HEK293 (cell line): Measurements from ENCODE around the gene LIMK2.

Experiments used
- EGR2 ChIP-seq: fragments of 450-650 bp; formaldehyde crosslinking; IDR thresholded peaks from 2 replicates; pipeline ENCODE4 v1.5.1; 2016; ENCODE audit warnings: low read depth, missing biosample characterization, missing genetic modification characterization
- FEZF1 ChIP-seq: fragments of 450-650 bp; formaldehyde crosslinking; IDR thresholded peaks from 2 replicates; pipeline ENCODE4 v1.5.1; 2016; ENCODE audit warnings: missing biosample characterization, missing genetic modification characterization
- KLF16 ChIP-seq: fragments of 450-650 bp; formaldehyde crosslinking; IDR thresholded peaks from 2 replicates; pipeline ENCODE4 v1.5.1; 2017; ENCODE audit warnings: missing biosample characterization, missing genetic modification characterization
- KLF9 ChIP-seq: fragments of 450-650 bp; formaldehyde crosslinking; IDR thresholded peaks from 2 replicates; pipeline ENCODE4 v1.5.1; 2016; ENCODE audit warnings: missing biosample characterization, missing genetic modification characterization, low read depth
- OSR2 ChIP-seq: fragments of 450-650 bp; formaldehyde crosslinking; IDR thresholded peaks from 2 replicates; pipeline ENCODE4 v1.5.1; 2016; ENCODE audit warnings: missing biosample characterization, missing genetic modification characterization
- PRDM1 ChIP-seq: fragments of 450-650 bp; formaldehyde crosslinking; IDR thresholded peaks from 2 replicates; pipeline ENCODE4; 2016; ENCODE audit warnings: missing biosample characterization, missing genetic modification characterization
- SP7 ChIP-seq: fragments of 450-650 bp; formaldehyde crosslinking; IDR thresholded peaks from 2 replicates; pipeline ENCODE4 v1.5.1; 2016; ENCODE audit warnings: missing biosample characterization, missing genetic modification characterization
- YY2 ChIP-seq: fragments of 450-650 bp; formaldehyde crosslinking; IDR thresholded peaks from 2 replicates; pipeline ENCODE4 v1.5.1; 2016; ENCODE audit warnings: missing biosample characterization, missing genetic modification characterization
- ZBTB1 ChIP-seq: fragments of 450-650 bp; formaldehyde crosslinking; IDR thresholded peaks from 2 replicates; pipeline ENCODE4 v1.5.1; 2016; ENCODE audit warnings: missing biosample characterization, missing genetic modification characterization
- ZBTB11 ChIP-seq: fragments of 450-650 bp; formaldehyde crosslinking; conservative IDR thresholded peaks from 2 replicates; pipeline ENCODE4 v1.5.1; 2016; ENCODE audit warnings: low read depth, missing biosample characterization, missing genetic modification characterization
- ZFP69B ChIP-seq: fragments of 450-650 bp; formaldehyde crosslinking; IDR thresholded peaks from 2 replicates; pipeline ENCODE4 v1.5.1; 2016; ENCODE audit warnings: missing biosample characterization, missing genetic modification characterization
- ZIC2 ChIP-seq: fragments of 450-650 bp; formaldehyde crosslinking; IDR thresholded peaks from 2 replicates; pipeline ENCODE4 v1.5.1; 2016; ENCODE audit warnings: missing biosample characterization, missing genetic modification characterization
- ZNF112 ChIP-seq: fragments of 450-650 bp; formaldehyde crosslinking; IDR thresholded peaks from 2 replicates; pipeline ENCODE4 v1.5.0; 2017; ENCODE audit warnings: missing biosample characterization, missing genetic modification characterization
- ZNF148 ChIP-seq: fragments of 450-650 bp; formaldehyde crosslinking; IDR thresholded peaks from 2 replicates; pipeline ENCODE4 v1.5.0; 2017; ENCODE audit warnings: missing biosample characterization, missing genetic modification characterization, borderline replicate concordance
- ZNF169 ChIP-seq: fragments of 450-650 bp; formaldehyde crosslinking; IDR thresholded peaks from 2 replicates; pipeline ENCODE4 v1.5.1; 2016; ENCODE audit warnings: missing biosample characterization, missing genetic modification characterization
- ZNF221 ChIP-seq: fragments of 450-650 bp; formaldehyde crosslinking; IDR thresholded peaks from 2 replicates; pipeline ENCODE4 v1.5.1; 2017; ENCODE audit warnings: missing biosample characterization, missing genetic modification characterization, borderline replicate concordance
- ZNF24 ChIP-seq: fragments of 450-650 bp; formaldehyde crosslinking; IDR thresholded peaks from 2 replicates; pipeline ENCODE4 v1.5.1; 2016; ENCODE audit warnings: missing biosample characterization, missing genetic modification characterization
- ZNF280C ChIP-seq: fragments of 450-650 bp; formaldehyde crosslinking; IDR thresholded peaks from 2 replicates; pipeline ENCODE4 v1.5.1; 2016; ENCODE audit warnings: missing biosample characterization, missing genetic modification characterization
- ZNF341 ChIP-seq: fragments of 450-650 bp; formaldehyde crosslinking; IDR thresholded peaks from 2 replicates; pipeline ENCODE4; 2016; ENCODE audit warnings: low read depth, missing biosample characterization, missing genetic modification characterization
- ZNF416 ChIP-seq: fragments of 450-650 bp; formaldehyde crosslinking; IDR thresholded peaks from 2 replicates; pipeline ENCODE4 v1.5.1; 2016; ENCODE audit warnings: missing biosample characterization, missing genetic modification characterization
- ZNF48 ChIP-seq: fragments of 450-650 bp; formaldehyde crosslinking; IDR thresholded peaks from 2 replicates; pipeline ENCODE4 v1.5.1; 2016; ENCODE audit warnings: missing biosample characterization, missing genetic modification characterization
- ZNF521 ChIP-seq: fragments of 450-650 bp; formaldehyde crosslinking; IDR thresholded peaks from 2 replicates; pipeline ENCODE4 v1.5.1; 2017; ENCODE audit warnings: missing biosample characterization, mild to moderate bottlenecking, missing genetic modification characterization
- ZNF561 ChIP-seq: fragments of 450-650 bp; IDR thresholded peaks from 2 replicates; pipeline ENCODE4 v1.5.1; 2018; ENCODE audit warnings: missing biosample characterization, missing genetic modification characterization, borderline replicate concordance
- ZNF654 ChIP-seq: fragments of 450-650 bp; formaldehyde crosslinking; IDR thresholded peaks from 2 replicates; pipeline ENCODE4 v1.5.1; 2016; ENCODE audit warnings: low read depth, missing biosample characterization, missing genetic modification characterization
- ZNF701 ChIP-seq: fragments of 450-650 bp; formaldehyde crosslinking; IDR thresholded peaks from 2 replicates; pipeline ENCODE4 v1.5.1; 2016; ENCODE audit warnings: missing biosample characterization, missing genetic modification characterization
- ZNF777 ChIP-seq: fragments of 450-650 bp; formaldehyde crosslinking; IDR thresholded peaks from 2 replicates; pipeline ENCODE4 v1.5.1; 2017; ENCODE audit warnings: missing biosample characterization, missing genetic modification characterization, borderline replicate concordance
- TF ChIP-seq, protein P1 (sequence below): IDR thresholded peaks from 2 replicates; pipeline ENCODE4 v1.6.1; 2011; ENCODE audit warnings: mild to moderate bottlenecking, low read depth, low read length, borderline replicate concordance
- TF ChIP-seq, protein P2 (sequence below): fragments of 450-650 bp; formaldehyde crosslinking; IDR thresholded peaks from 2 replicates; pipeline ENCODE4 v1.5.1; 2017; ENCODE audit warnings: missing biosample characterization, missing genetic modification characterization

LIMK2 gene

GRCh38 chr22:31290494-31291471 is 78.7 kb downstream of the LIMK2 start (continued):
- TF ChIP-seq ZNF521 (no peak), ZNF280C (tag by site-specific recombination) (no peak), ZNF777 (tag by site-specific recombination) (no peak), KLF9 (peak; percentile 9; the same call in 1 of the 2 replicates), OSR2 (tag by site-specific recombination) (peak; percentile 39; the same call in 1 of the 2 replicates), ZNF148 (tag by site-specific recombination) (no peak), ZBTB1 (tag by site-specific recombination) (no peak), ZNF416 (tag by site-specific recombination) (no peak), ZNF701 (tag by site-specific recombination) (no peak), ZNF169 (tag by site-specific recombination) (no peak), ZNF561 (tag by site-specific recombination) (0 out of 2 replicates have a peak, but pooled peaks have one; percentile 33), ZNF48 (tag by site-specific recombination) (no peak), ZIC2 (peak; percentile 71), ZNF341 (tag by site-specific recombination) (peak; percentile 19; the same call in 1 of the 2 replicates), ZFP69B (tag by site-specific recombination) (peak; percentile 26; the same call in 1 of the 2 replicates), ZNF112 (tag by site-specific recombination) (no peak), EGR2 (tag by site-specific recombination) (0 out of 2 replicates have a peak, but pooled peaks have one; percentile 18), SP7 (tag by site-specific recombination) (peak; percentile 78), ZNF24 (tag by site-specific recombination) (no peak), PRDM1 (tag by site-specific recombination) (no peak), ZNF654 (tag by site-specific recombination) (no peak), FEZF1 (tag by site-specific recombination) (0 out of 2 replicates have a peak, but pooled peaks have one; percentile 18), ZNF221 (tag by site-specific recombination) (no peak), ZBTB11 (tag by site-specific recombination) (peak; percentile 55), YY2 (no peak), KLF16 (tag by site-specific recombination) (no peak)
- TF ChIP-seq, protein P1, sequence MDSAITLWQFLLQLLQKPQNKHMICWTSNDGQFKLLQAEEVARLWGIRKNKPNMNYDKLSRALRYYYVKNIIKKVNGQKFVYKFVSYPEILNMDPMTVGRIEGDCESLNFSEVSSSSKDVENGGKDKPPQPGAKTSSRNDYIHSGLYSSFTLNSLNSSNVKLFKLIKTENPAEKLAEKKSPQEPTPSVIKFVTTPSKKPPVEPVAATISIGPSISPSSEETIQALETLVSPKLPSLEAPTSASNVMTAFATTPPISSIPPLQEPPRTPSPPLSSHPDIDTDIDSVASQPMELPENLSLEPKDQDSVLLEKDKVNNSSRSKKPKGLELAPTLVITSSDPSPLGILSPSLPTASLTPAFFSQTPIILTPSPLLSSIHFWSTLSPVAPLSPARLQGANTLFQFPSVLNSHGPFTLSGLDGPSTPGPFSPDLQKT: no peak
- TF ChIP-seq, protein P2, sequence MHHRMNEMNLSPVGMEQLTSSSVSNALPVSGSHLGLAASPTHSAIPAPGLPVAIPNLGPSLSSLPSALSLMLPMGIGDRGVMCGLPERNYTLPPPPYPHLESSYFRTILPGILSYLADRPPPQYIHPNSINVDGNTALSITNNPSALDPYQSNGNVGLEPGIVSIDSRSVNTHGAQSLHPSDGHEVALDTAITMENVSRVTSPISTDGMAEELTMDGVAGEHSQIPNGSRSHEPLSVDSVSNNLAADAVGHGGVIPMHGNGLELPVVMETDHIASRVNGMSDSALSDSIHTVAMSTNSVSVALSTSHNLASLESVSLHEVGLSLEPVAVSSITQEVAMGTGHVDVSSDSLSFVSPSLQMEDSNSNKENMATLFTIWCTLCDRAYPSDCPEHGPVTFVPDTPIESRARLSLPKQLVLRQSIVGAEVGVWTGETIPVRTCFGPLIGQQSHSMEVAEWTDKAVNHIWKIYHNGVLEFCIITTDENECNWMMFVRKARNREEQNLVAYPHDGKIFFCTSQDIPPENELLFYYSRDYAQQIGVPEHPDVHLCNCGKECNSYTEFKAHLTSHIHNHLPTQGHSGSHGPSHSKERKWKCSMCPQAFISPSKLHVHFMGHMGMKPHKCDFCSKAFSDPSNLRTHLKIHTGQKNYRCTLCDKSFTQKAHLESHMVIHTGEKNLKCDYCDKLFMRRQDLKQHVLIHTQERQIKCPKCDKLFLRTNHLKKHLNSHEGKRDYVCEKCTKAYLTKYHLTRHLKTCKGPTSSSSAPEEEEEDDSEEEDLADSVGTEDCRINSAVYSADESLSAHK (tag by site-specific recombination): no peak
